Measurements from ENCODE around the gene MCOLN1.

Gene MCOLN1

DNA sequence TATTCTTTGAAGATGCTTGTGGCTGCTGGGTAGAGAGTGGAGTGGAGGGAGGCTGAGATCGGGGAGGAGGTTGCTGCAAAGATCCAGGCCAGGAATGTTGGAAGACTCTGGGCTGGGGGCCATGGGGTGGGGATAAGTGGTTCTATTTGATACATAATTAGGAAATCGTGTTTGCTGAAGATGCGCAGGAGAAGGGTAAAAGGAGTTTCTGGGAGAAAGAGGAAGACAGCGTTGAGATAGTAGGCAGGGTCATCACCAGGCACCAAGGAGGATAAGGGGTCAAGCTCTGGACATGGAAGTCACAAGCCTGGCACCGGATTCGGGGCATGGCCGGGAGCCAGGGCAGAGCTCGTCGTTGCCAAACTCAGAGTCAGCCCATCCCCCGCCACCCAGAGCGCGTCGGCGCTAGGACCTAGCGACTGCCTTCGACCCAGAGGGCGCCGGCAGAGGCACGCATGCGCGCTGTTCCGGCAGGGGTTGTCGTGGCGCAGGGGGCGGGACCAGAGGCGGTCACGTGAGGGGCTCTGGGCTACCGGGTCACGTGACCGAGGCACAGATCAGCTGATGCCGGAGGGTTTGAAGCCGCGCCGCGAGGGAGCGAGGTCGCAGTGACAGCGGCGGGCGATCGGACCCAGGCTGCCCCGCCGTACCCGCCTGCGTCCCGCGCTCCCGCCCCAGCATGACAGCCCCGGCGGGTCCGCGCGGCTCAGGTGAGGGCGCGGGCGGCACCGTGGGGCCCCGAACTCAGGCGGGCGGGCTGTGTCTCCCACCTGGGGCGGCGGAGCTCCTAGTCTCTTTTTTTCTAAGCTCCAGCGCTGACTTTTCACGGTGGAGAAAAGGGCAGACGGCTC lies at the start of gene MCOLN1:
Gene MCOLN1 (plus strand): TSS at position 553 of the 851 bp plus-strand sequence. CDS start 127 bp downstream, at position 680.
- DNase-seq (ENCODE audit: low read depth in 2 of 2), result peak; percentile 98 to 100

DNA sequence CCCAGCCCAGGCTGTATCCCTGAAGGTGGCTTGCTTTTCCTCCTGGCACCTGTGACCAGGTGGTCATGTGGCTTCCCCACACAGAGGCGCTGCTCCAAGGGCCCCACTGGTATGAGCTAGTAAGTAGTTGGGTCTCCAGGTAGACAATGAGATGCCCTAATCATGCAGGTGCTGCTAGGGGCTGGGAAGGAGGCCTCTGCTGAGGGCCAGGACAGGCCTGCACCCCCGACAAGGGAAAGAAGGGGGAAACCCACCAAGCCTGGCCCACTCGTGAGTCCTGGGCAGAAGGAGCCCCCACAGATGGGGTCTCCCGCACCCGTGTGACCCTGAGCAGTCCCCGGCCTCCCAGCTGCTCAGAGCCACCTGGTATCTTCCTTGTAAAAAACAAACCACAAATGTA lies 46.8 kb upstream of the MCOLN1 start:
- no peak for DNase-seq (ENCODE audit: low read depth in 2 of 2)

DNA sequence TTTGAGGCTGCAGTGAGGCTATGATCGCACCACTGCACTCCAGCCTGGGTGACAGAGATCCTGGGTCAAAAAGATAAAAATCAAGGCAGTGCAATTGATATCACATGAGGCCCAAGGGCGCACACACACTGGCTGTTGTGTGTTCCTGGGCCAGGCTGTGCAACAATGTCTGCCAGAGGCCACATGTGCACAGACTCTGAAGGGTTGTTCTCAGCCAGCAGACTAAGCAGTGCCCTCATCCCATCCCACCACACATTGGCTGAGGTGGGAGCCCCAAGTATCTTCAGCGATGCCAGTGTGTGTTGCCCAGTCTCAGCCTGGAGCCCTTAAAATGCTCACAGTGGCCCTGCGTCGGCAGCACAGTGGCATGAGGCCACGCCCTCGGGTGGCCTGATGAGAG lies 46.2 kb upstream of the MCOLN1 start:
- no peak for DNase-seq (ENCODE audit: low read depth in 2 of 2)

DNA sequence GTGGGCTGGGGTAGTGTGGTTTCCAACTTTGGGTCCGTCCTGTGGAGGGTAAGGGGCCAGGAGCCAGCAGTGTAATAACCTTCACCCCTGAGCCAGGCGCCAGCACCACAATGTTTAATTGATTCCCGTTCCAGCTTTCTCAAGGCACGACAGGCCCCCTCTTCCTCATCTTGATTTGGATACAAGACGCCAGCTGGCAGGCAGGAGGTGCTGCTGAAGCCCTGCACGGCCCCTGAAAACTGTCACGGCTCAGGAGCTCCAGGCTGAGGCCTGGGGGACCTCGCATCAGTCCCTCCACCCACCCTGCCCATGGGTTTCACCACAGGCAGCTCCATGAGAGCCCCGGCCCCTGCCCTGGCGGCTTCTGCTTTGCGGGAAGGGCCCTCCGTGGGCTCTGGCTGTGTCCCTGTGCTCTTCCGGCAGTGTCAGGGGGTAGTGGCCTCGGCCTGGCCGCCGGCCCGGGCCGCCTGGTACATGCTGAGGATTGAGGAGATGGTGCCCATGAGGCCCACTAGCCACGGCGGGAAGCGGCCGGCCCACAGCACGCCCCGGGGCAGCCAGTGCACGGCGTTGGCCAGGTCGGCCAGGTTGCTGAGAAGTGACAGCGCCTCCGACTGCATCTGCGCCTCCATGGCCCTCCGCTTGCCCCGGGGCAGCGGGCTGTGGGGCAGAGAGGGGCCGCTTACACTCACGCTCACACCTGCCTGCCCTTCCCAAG lies 45.5 kb upstream of the MCOLN1 start:
- no peak for DNase-seq (ENCODE audit: low read depth in 2 of 2)

DNA sequence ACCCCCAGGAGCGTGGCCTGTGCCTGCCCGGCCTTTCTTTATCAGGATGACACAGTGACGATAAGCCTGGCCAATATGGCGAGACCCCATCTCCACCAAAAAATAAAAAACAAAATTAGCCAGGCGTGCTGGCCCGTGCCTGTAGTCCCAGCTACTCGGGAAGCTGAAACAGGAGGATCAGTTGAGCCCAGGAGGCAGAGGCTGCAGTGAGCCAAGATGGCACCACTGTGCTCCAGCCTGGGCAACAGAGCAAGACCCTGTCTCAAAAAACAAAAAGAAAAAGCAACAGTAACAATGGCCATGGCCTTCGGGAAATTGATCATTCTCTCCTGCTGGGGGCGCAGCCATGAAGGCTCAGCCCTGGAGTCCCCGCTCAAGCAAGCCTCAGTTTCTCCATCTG lies 44.7 kb upstream of the MCOLN1 start:
- DNase-seq (ENCODE audit: low read depth in 2 of 2), result no peak

DNA sequence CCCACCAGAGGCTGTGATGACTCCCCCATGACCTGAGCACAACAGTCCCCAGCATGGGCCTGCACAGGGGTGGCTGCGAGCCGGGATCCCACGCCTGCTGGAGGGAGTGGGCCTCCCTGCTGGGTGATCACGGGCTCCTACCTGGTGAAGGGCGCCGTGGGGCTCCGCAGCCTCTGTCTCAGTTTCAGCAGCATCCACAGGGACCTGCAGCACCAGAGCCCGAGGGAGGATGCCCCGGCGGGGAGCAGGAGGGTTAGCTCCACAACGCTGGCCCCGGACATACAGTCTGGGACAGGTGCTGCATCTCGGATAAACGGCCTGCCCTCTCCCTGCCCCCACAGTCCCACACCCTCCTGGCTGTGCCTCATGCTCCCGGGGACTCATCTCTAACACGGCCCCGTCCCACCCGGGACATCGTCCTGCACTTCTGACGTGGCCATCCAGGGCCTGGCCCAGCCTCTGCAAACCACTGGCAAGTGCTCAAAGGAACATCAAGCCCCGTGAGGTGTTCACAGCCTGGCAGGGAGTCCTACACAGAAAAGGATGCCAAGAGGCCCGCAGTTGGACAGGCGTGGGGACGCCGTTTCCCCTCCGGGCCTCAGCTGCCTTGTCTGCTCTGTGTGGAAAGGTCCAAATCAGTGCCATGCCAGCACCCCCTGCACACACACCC lies 44.1 kb upstream of the MCOLN1 start:
- no peak for DNase-seq (ENCODE audit: low read depth in 2 of 2)

DNA sequence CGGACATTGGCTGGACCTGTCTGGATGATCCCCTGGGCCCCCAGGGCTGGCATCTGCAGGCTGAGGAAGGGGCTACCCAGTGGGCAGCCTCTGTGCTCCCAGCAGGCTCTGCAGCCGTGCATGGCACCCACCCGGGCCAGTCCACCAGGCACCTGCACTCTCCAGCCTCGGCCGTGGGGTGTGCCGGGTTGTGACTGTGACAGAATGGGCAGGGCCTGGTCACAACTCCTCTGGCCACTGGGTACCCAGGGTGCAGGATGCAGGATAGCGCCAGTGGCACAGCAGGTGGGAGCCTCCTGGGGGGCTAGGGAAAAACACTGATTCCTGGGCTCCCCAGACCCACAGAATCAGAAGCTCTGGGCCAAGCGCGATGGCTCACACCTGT lies 43.6 kb upstream of the MCOLN1 start:
- DNase-seq (ENCODE audit: low read depth in 2 of 2), result no peak

DNA sequence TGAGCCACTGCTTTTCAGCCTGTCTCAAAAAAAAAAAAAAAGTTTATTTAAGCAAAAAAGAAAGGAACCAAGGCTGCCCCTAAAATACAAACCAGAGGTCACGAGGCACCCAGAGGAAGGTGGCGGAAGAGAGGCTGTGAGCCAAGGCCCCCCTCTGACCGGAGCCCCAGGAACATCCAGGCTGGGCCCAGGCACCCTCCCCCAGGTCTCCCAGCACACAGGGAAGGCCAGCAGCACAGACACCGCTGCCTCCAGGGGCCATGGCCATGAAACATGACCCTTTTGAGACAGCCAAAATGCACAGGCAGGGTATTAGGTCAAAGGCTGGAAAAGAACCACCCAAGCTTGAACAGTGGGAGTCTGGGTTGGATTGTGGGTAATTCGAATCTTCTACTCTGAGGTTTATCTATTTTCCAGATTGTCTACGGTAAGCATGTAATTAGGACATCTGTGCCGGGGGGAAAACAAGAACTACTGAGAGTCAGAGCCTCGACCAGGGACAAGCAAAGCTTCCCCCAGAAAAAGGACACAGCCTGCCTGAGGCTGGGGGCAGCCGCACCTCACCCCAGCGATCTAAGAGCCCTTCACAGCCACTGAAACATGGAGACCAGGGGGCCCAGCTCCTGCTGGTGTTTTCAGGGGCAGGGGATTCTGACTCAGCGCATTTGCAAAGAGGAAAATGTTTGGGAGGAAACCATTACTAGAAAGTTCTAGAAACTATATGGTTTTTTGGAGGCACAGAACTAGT lies 42.0 kb upstream of the MCOLN1 start:
- no peak for DNase-seq (ENCODE audit: low read depth in 2 of 2)

DNA sequence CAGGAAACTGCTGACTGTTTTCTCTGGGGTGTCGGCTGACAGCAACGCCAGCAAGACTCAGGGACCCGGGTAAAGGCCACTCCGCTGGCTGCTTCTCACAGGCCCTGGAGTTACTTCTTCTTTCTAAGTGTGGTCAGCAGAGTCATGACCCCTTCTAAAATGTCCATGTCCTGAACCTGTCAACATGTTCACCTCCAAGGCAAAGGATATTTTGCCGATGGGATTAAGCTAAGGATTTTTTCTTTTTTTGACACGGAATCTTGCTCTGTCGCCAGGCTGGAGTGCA lies 41.5 kb upstream of the MCOLN1 start:
- no peak for DNase-seq (ENCODE audit: low read depth in 2 of 2)

DNA sequence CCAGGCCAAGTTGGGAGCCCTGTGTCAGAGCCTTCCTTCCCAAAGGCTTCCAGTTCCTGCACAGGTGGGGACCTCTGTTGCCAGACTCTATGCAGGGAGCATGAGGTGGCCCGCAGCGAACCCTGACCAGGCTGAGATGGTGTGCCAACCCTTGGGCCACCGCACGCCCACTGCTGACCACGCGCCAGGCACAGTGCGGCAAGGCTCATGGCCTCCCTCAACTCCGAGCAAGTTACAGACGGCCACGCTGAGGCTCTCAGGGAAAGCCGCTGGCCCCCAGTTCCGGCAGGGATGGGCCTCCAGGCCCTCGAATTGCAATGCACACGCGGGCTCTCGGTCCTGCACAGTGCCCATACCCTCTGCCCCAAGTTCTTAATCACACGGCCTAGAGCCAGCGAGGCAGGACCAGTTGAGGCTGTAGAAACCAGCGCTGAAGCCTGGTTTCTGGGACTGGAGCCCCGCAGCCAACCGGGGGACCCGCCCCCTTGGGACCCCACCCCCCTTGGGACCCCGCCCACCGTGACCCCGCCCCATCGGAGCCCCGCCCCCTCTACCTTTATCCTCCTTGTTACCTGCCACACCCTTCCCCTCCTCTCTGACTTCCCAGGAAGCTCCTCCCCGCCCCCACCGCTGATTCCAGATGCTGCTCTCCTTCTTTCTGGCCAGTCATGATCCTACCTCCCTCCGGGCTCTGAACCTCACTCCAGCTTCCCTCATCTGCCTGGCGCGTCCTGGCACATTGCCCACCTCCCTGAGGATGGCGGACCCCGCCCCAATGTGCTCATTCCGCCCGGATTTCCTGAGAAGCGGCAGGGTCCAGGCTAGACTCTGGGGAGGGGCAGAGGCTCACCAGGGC lies 39.6 kb upstream of the MCOLN1 start:
- DNase-seq (ENCODE audit: low read depth in 2 of 2), result no peak

DNA sequence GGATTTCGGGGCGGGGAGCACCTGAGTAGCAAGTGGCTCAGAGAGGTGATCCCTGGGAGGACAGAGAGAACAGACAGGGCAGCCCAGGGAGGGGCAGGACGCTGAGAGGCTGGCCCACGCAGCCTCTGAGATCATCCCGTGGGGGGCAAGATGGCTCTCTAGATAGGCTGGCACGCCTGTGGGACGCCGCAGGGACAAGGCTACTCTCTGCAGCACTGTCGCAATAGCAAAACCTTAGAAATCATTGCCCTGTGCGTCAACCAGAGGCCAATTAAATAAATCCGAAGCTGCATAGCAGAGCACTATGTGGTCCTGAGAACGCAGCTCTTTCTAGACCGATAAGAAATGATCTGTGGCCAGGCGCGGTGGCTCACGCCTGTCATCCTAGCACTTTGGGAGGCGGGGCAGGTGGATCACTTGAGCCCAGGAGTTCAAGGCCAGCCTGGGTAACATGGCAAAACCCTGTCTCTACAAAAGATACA lies 38.7 kb upstream of the MCOLN1 start:
- DNase-seq (ENCODE audit: low read depth in 2 of 2), result no peak

DNA sequence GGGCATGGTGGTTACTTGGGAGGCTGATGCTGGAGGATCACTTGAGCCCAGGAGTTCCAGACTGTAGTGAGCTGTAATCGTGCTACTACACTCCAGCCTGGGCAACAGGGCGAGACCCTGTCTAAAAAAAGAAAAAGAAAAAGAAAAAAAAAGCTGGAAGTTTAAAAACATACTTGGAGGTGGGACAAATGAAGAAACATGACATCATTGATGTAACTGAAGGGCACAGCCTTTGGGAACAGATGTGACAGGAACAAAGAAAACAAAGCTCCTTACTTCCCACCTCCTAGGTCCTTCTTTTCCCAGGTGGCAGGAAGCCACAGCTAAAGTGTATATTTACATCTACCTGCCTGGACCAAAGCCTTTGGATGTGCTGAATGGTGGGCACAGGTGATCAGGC lies 35.5 kb upstream of the MCOLN1 start:
- DNase-seq (ENCODE audit: low read depth in 2 of 2), result no peak

DNA sequence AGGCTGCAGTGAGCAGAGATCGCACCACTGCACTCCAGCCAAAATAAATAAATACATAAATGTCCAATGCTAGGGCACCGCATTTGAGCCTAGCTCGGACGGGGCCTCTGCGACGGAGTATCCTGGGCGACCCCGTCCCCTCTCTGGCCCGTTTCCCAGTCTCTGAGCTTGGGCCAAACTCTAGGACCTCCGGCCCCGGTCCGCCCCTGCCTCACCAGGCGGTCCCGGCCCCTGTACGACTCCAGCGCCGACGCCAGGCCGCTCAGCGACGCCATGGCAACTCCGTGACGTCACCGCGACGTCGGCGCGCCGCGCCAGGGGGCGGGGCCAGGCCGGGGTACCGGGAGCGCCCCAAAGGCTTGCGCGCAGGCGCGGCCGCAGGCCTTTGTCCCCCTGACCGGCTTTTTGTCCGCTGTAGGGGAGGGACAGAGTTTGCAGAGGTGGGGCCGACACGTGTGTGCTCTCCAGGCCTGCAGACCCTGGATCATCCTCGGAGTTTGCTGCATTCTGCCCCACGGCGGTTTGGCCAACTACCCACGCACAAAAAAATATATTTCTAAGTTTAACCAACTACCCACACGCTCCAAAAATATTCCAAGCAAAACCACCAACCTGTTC lies 33.6 kb upstream of the MCOLN1 start, which contains the start of gene PEX11G:
Gene PEX11G (minus strand): TSS at position 300 of the 618 bp plus-strand sequence. CDS start 25 bp downstream, at position 275.
- DNase-seq (ENCODE audit: low read depth in 2 of 2), result peak; percentile 83 to 85

DNA sequence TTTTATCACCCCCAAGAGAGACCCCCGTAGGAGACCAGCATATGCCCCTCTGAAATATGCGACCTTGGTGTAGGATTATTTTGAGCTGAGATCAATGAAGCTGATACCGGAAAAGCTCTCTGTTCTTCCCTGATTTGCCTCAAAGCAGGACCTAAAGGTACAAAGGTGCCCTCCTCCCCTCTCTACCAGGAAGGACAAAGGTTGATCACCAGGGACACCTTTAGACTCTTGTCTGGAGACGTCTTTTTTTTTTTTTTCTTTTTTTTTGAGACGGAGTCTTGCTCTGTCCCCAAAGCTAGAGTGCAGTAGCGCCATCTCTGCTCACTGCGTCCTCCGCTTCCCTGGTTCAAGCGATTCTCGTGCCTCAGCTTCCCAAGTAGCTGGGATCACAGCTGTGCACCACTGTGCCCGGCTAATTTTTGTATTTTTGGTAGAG lies 32.8 kb upstream of the MCOLN1 start:
- no peak for DNase-seq (ENCODE audit: low read depth in 2 of 2)

DNA sequence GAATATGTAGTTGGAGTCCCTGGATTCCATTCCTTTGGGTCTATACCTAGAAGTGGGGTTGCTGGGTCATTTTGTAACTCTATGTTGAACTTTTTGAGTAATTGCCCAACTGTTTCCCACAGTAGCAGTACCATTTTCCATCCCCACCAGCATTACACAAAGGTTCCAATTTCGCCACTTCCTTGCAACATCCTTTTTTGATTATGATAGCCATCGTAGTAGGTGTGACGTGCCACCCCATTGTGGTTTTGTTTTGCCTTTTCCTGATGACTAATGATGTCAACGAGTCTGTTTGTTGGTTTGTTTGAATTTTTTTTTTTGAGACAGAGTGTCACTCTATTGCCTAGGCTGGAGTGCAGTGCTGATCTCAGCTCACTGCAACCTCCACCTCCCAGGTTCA lies 30.3 kb upstream of the MCOLN1 start:
- no peak for DNase-seq (ENCODE audit: low read depth in 2 of 2)

DNA sequence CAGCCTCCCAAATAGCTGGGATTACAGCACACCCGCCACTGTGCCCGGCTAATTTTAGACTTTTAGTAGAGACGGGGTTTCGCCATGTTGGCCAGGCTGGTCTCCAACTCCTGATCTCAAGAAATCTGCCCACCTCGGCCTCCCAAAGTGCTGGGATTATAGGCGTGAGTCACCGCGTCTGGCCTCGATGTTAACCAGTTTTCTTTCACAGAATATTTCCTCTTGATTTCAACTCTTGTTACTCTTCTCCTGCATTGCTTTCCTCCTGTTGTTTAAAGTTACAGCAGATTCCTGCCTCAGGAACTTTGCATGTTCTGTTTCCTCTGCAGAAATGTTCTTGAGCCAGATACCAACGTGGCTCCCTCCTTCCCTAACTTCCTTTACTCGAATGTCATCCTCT lies 29.9 kb upstream of the MCOLN1 start:
- no peak for DNase-seq (ENCODE audit: low read depth in 2 of 2)

DNA sequence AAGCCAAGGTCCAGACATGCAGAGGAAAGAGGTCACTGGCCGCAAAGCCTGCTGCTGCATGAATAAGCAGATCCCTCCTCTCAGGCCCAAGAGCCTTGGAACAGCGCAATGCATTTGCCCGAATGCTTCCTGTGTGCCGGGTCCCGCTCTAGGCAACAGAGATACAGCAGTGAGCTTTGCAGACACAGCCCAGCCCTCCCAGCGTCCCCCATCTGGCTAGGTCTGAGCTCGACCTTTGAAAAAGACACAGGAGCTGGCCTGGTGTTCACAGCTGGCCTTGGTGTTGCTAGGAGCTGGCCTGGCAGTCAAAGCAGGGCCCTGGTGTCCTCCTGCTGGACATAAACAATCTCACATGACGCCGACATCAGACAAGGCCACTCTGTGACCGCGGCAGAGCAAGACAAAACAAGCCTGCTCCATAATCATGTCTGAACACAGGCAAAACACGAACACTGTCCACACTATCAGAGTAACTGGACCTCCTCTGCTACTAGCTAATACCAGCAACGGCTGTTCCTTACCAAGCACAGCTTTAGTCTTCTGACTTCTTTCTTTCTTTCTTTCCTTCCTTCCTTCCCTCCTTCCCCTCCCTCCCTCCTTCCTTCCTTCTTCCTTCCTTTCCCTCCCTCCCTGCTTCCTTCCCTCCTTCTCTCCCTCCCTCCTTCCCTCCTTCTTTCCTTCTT lies 27.9 kb upstream of the MCOLN1 start:
- DNase-seq (ENCODE audit: low read depth in 2 of 2), result no peak

DNA sequence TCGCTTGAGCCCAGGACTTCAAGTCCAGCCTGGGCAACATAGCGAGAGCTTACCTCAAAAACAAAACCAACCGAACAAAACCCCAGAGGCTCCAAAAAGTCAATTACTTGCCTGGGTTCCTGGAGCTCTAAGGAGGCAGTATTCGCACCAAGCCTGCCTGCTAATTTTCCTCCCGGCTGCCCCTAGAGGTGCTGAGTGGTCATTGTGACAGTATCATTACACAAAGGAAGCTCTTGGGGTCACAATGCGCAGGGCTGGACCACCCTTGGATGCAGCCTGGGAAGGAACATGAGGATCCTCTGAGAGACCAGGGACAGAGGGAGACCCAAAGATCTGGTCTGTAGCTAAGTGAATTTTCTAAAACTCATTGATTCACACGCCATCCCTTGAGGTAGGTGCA lies 25.1 kb upstream of the MCOLN1 start:
- DNase-seq (ENCODE audit: low read depth in 2 of 2), result no peak

DNA sequence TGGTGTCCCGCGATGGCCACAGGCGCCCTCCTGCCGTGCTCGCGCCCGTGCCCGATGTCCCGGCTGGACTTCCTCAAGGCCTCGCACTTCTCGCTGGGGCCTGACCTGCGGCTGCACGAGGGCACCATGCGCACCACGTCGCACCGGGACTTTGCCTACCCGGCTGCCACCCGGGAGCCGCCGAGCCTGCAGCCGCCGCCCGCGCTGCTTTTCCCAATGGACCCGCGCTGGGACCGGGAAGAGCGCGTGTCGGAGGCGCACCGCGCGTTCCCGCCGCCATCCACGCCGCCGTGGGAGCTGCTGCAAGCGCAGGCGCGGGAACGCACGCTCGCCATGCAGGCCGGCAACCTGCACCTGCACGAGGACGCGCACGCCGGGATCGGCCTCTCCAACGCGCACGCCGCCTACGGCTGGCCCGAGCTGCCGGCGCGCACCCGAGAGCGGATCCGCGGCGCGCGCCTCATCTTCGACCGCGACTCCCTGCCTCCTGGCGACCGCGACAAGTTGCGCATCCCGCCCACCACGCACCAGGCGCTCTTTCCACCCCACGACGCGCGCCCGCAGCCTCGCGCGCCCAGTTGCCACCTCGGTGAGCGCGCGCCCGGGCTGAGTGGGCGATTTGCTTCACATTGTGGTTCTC lies 21.5 kb upstream of the MCOLN1 start:
- no peak for DNase-seq (ENCODE audit: low read depth in 2 of 2)
